Suprapubic skin (tissue), 4 donors: ENCODE results near the gene CCDC188.

ENCODE experiments used
- POLR2A ChIP-seq, 2 donors: fragments of 450-650 bp; IDR thresholded peaks; one replicate each; pipeline ENCODE4 v1.6.1; 2017; ENCODE audit warnings: antibody characterized with exemption in 2 of 2, mild to moderate bottlenecking in 2 of 2, moderate library complexity in 2 of 2
- POLR2AphosphoS5 ChIP-seq, 3 donors: sonication (generic); formaldehyde crosslinking; IDR thresholded peaks; one replicate each; pipeline ENCODE4 v1.6.1; 2017; ENCODE audit warnings: antibody characterized with exemption in 3 of 3
- TF ChIP-seq, protein P1 (sequence below), 2 donors: fragments of 200-600 bp in 1 of 2; fragments of 450-650 bp in 1 of 2; sonication (generic) in 1 of 2; IDR thresholded peaks; one replicate each; pipeline ENCODE4 v1.5.1; 2016 to 2019; ENCODE audit warnings: antibody characterized with exemption in 2 of 2, mild to moderate bottlenecking in 1 of 2, moderate library complexity in 1 of 2

DNA sequence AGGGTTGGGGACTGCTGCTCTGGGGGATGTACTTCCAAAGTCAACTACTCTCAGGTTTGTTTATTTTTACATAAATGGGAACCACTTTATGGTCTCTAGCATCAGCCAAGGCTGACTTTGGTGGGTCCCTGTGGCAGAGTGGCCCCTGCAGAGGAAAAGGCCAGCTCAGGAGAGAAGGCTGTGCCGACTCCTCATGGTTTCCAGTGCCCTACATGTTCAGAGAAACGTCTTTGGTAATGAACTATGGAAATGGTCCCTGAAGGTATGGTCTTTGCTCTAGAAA is 22.3 kb downstream of the CCDC188 start:
- TF ChIP-seq, protein P1, sequence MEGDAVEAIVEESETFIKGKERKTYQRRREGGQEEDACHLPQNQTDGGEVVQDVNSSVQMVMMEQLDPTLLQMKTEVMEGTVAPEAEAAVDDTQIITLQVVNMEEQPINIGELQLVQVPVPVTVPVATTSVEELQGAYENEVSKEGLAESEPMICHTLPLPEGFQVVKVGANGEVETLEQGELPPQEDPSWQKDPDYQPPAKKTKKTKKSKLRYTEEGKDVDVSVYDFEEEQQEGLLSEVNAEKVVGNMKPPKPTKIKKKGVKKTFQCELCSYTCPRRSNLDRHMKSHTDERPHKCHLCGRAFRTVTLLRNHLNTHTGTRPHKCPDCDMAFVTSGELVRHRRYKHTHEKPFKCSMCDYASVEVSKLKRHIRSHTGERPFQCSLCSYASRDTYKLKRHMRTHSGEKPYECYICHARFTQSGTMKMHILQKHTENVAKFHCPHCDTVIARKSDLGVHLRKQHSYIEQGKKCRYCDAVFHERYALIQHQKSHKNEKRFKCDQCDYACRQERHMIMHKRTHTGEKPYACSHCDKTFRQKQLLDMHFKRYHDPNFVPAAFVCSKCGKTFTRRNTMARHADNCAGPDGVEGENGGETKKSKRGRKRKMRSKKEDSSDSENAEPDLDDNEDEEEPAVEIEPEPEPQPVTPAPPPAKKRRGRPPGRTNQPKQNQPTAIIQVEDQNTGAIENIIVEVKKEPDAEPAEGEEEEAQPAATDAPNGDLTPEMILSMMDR (IDR thresholded peaks at IDR 0.05), result no peak
- TF ChIP-seq POLR2AphosphoS5 (IDR thresholded peaks at IDR 0.05) (no peak), POLR2A (IDR thresholded peaks at IDR 0.05) (no peak)
